PC-9 (cell line): ENCODE data around the gene TCF12.

ENCODE experiments used
- EZH2 ChIP-seq: fragments of 200-600 bp; sonication (generic); IDR thresholded peaks from 2 replicates; pipeline ENCODE4 v1.8.0; 2017; ENCODE audit warnings: antibody characterized with exemption, low read depth
- TF ChIP-seq, protein P1 (sequence below): fragments of 200-600 bp; sonication (generic); conservative IDR thresholded peaks from 2 replicates; pipeline ENCODE4 v1.6.1; 2017; ENCODE audit warnings: mixed run types, antibody characterized with exemption, mild to moderate bottlenecking, moderate library complexity

DNA sequence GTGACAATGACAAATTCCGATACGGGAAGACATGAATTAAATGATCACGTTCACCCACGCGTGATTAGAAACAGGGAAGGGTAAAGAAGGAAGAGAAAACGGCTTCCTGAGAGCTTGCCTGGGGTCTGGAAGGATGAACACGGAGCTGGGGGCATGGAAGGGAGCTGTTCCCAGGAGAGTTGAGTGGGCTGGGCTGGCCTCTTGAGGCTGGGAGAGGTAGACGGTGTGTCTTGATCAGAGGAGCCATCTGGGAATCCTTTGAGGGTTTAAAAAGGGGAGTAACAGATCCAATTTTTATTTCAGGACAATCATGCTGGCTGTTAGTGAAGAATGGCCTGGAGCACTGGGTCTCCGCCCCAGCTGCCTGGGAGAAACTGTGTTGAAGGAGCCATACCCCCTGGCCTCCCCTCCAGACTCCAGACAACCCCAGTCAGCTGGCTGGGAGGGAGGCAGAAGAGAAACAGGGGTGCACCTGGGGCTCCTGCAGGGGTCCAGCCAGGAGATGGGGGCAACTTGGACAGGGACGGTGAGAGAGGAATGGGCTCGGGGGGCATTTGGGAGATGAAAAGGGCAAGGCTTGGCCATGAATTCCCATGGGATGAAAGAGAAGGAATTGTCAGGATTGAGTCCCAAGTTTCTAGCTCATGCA lies 404.3 kb downstream of the TCF12 start:
- TF ChIP-seq, protein P1, sequence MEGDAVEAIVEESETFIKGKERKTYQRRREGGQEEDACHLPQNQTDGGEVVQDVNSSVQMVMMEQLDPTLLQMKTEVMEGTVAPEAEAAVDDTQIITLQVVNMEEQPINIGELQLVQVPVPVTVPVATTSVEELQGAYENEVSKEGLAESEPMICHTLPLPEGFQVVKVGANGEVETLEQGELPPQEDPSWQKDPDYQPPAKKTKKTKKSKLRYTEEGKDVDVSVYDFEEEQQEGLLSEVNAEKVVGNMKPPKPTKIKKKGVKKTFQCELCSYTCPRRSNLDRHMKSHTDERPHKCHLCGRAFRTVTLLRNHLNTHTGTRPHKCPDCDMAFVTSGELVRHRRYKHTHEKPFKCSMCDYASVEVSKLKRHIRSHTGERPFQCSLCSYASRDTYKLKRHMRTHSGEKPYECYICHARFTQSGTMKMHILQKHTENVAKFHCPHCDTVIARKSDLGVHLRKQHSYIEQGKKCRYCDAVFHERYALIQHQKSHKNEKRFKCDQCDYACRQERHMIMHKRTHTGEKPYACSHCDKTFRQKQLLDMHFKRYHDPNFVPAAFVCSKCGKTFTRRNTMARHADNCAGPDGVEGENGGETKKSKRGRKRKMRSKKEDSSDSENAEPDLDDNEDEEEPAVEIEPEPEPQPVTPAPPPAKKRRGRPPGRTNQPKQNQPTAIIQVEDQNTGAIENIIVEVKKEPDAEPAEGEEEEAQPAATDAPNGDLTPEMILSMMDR, result no peak
- no peak for TF ChIP-seq EZH2
